Measurements from ENCODE around the gene CEP162.

GRCh38 chr6:84222426-84222825 is 5.0 kb downstream of the CEP162 start:
- no peak for TF ChIP-seq CTCF (IDR thresholded peaks at IDR 0.05; ENCODE audit: insufficient read depth, low read length, poor library complexity, severe bottlenecking)
- TF ChIP-seq EZH2phosphoT487 (conservative IDR thresholded peaks at IDR 0.05; ENCODE audit: low read length): no peak
